Posterior vena cava (tissue), 2 donors: ENCODE results near the gene RMI1. TPM values are rescaled to one million over a fixed set of nuclear protein-coding genes. Genes with fewer than 3 reads are reported as not detected.
A peak's percentile ranks its signal among the peaks of the same experiment; 100 is the strongest.
"Not testable (repeated sequence)": the region's sequence is repeated elsewhere in the genome, so short reads cannot be mapped to it uniquely, and the experiment has no call there.

Source experiments
- DNase-seq: peaks from one replicate; pipeline ENCODE4 v3.0.0-alpha.2; 2020; ENCODE audit warnings: low spot score
- intact Hi-C, 2 donors: fragments of 100-400 bp; cut with DNase I; formaldehyde crosslinking; loops; one replicate each; pipeline versions ENCODE4 v1.14.1 to v1.14.2; 2022 to 2023
- long read RNA-seq, 2 donors: library from polyadenylated mRNA; unstranded; transcript quantifications; one replicate each; pipeline ENCODE4 v2.0.0, GENCODE V29; 2020 to 2021
- total RNA-seq, 2 donors: library from RNA; stranded (reverse); fragmentation: NEBNext Ultra II Directional; extraction: Animal tissue kit (Norgen Biotek cat#: 25700); gene quantifications; one replicate each; pipeline ENCODE4 v1.2.1, GENCODE V29; 2021
- donor health status: DM: yes; HTN: yes; CAD: no.
- donor health status: DM: yes; HTN: yes; CAD: no.

The RMI1 gene
- total RNA-seq = 1 to 10 TPM; 3.7 to 4.0 TPM
- long read RNA-seq, donor 1, partial matches to known transcripts = 0 of 1 reads
- long read RNA-seq, donor 1, other reads (novel, unspliced or antisense) = 0 of 1 reads
- long read RNA-seq, donor 2 = 0 reads

- intact Hi-C loops = no loop called here
- peak; percentile 100 for DNase-seq
Observed at GRCh38 chr9:83980395-83981125, at the start of gene RMI1. Gene RMI1, plus strand, starts transcription at chr9:83980805. Its CDS starts 20,182 bp downstream, at chr9:84000987.

- no peak for DNase-seq
- intact Hi-C loops = no loop called here
Observed at GRCh38 chr9:83930881-83931280, 49.7 kb upstream of the RMI1 start.

GRCh38 chr9:83932011-83932410 is 48.6 kb upstream of the RMI1 start:
- intact Hi-C loops = no loop called here
- DNase-seq = no peak

- DNase-seq = no peak
- intact Hi-C loops = no loop called here
Observed at GRCh38 chr9:83932851-83933250, 47.8 kb upstream of the RMI1 start.

- DNase-seq = no peak
- intact Hi-C loops = no loop called here
Observed at GRCh38 chr9:83933790-83934189, 46.8 kb upstream of the RMI1 start.

- intact Hi-C loops = loop anchor here in 1 of 2 donors (5.0 kb wide), 2 partner anchors 238 to 378 kb away; no protein-coding TSS in a partner anchor
Observed at GRCh38 chr9:83934569-83935275, 45.9 kb upstream of the RMI1 start.

GRCh38 chr9:83935276-83935935 is 45.2 kb upstream of the RMI1 start:
- intact Hi-C loops = loop anchor here in 1 of 2 donors (5.0 kb wide), 2 partner anchors 237 to 377 kb away; no protein-coding TSS in a partner anchor
- DNase-seq = no peak

More at GRCh38 chr9:83934569-83935275, 45.9 kb upstream of the RMI1 start:
- no peak for DNase-seq

DNA sequence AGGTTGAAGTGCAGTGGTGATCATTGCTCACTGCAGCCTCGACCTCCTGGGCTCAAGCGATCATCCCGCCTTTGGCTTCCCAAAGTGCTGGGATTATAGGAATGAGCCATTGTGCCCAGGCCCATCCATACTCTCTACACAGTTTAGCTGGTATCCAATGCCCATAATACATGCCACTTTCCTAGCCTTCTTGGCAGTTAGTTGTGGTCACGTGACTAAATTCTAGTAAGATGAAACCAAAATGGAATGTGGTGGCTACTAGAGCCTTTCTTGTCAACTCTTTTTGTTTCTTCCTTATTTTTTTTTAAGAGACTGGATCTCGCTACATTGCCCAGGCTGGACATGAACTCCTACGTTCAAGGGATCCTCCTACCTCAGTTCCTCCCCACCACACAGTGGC is 44.1 kb upstream of the RMI1 start:
- intact Hi-C loops = loop anchor here (1.0 to 5.0 kb wide), 3 partner anchors 236 to 376 kb away; no protein-coding TSS in a partner anchor
- DNase-seq = no peak

DNA sequence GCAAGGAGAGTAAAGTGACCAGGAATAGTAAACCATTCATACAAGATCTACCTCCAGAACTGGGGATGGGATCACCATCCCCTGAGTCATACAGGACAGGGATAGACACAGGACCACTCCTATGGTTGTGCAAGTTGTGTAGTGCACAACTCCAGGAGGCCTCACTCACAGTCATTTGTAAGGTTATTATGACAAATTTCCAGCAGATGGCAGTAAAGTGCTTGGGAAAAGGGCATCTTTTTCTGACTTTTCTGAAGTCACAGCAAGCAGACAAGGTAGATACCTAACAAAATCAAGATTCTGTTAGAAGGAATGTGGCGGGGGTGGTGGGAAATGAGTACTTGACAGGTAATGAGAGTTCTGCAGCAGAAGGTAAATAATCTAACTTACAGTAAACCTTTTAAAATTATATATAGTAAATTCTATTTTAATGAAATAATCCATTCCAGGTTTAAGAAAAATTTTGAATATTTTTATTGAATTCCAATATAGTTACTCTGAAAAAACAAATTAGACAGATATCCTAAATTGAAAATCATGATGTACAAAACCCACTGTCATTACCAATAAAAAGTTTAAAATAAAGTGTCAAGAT is 42.6 kb upstream of the RMI1 start:
- no peak for DNase-seq
- intact Hi-C loops = loop anchor here in 1 of 2 donors (2.0 to 5.0 kb wide), 3 partner anchors 234 to 374 kb away; no protein-coding TSS in a partner anchor

GRCh38 chr9:83940590-83941303 is 39.9 kb upstream of the RMI1 start:
- intact Hi-C loops = no loop called here
- no peak for DNase-seq

DNA sequence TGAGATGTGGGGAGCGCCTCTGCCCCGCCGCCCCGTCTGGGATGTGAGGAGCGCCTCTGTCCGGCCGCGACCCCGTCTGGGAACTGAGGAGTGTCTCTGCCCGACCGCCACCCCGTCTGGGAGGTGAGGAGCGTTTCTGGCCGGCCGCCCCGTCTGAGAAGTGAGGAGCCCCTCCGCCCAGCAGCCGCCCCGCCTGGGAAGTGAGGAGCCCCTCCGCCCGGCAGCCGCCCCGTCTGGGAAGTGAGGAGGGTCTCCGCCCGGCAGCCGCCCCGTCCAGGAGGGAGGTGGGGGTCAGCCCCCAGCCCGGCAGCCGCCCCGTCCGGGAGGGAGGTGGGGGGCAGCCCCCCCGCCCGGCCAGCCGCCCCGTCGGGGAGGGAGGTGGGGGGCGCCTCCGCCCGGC is 32.5 kb upstream of the RMI1 start:
- DNase-seq, intact Hi-C loops: not testable (repeated sequence)

GRCh38 chr9:83956086-83956435 is 24.5 kb upstream of the RMI1 start:
- DNase-seq = peak; percentile 88
- intact Hi-C loops = no loop called here

DNA sequence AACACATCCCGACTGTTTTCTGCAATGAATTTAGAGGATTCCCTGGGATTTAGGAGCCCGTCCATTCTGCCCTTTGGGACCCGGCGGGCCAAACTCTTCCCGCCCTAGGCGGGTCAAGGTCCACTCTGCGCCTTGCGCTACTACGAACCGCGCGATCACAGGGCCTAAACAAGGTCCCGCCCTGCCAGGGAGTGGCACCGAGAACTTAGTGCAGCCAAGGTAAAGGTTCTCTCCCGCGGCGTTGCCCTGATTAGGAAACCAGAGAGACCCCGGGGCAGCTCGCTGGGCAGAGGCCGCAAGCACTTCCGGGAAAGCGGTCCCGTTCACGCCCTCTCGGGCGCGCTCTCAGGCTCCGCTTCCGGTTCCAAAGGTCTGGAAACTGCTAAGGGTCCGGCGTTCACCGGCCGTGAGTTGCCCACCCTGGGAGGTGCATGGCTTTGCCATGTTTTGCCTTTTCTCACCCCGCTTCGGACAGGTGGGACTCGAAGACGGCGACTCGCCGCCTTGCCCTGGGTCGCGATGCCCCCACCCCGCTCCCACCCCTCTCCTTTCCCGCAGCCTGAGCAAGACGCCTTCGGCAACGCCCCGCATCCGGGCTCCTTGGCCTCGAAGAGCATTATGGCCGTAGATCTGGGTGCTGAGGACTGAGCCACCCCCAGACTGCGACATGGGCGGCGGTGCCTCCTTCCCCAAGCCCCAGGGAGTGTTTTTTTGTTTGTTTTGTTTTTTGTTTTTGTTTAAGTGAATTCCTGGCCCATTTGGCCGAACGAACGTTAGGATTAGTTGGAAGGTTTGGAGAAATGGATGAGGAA is 24.0 kb upstream of the RMI1 start:
- intact Hi-C loops = no loop called here

DNA sequence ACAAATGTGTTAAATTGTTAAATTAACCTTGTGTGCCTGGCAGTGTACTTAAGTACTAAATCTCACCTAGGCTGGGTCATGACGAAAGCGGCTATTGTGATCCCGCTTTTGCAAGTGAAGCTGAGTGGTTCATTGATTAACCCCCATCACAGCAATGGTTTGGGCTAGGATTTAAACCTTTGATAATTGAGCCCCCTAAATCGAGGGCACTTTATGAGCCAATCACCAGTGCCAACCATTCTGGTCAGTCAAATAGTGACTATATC is 23.4 kb upstream of the RMI1 start:
- no peak for DNase-seq
- intact Hi-C loops = no loop called here

More for the DNA sequence above, 24.0 kb upstream of the RMI1 start:
- peak; percentile 93 for DNase-seq

- no peak for DNase-seq
- intact Hi-C loops = no loop called here
Observed at GRCh38 chr9:83959061-83959460, 21.5 kb upstream of the RMI1 start.

GRCh38 chr9:83960991-83961390 is 19.6 kb upstream of the RMI1 start:
- DNase-seq = no peak
- intact Hi-C loops = no loop called here

DNA sequence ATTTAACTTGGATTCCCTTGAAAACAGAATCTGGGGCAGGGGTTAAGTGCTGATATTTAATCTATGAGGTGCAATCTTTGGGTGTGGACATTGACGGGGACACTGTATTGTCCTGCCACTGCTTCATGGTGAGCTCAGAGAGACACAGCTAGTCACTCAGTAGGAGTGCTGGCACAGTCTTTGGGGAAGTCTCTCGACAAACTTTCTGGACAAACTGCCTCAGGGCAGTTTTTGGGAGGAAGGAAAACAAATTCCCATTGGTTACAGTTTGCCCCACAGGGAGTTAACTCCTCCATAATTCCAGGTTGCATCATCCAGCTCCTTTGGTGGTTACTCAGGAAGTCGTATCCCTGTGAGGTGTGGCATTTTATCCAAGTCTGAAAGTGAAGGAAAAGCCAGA is 18.4 kb upstream of the RMI1 start:
- no peak for DNase-seq
- intact Hi-C loops = no loop called here

DNA sequence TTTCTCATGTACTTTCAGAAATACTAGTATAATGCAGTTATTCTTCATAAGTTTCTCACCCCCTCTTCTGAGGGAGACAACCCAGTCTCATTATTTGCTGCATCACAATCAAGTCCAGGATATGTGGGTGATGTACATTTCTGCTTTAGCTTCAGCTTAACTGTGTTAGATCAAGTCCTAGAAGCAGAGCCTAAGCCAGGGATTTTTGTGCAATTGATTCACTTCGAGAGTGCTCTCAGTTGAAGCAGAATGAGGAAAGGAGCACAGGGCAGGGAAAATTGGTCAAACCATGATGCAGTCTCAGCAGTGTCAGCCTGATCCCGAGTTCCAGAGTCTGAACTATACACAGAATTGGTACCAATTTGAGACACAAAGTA is 15.6 kb upstream of the RMI1 start:
- DNase-seq = no peak
- intact Hi-C loops = no loop called here
